ENCODE data around the gene COMMD7. TPM values are rescaled to one million over a fixed set of nuclear protein-coding genes. Genes with fewer than 3 reads are reported as not detected.

The COMMD7 gene
- total RNA-seq, 1 experiment from 2014 or later, result 52.6 TPM

DNA sequence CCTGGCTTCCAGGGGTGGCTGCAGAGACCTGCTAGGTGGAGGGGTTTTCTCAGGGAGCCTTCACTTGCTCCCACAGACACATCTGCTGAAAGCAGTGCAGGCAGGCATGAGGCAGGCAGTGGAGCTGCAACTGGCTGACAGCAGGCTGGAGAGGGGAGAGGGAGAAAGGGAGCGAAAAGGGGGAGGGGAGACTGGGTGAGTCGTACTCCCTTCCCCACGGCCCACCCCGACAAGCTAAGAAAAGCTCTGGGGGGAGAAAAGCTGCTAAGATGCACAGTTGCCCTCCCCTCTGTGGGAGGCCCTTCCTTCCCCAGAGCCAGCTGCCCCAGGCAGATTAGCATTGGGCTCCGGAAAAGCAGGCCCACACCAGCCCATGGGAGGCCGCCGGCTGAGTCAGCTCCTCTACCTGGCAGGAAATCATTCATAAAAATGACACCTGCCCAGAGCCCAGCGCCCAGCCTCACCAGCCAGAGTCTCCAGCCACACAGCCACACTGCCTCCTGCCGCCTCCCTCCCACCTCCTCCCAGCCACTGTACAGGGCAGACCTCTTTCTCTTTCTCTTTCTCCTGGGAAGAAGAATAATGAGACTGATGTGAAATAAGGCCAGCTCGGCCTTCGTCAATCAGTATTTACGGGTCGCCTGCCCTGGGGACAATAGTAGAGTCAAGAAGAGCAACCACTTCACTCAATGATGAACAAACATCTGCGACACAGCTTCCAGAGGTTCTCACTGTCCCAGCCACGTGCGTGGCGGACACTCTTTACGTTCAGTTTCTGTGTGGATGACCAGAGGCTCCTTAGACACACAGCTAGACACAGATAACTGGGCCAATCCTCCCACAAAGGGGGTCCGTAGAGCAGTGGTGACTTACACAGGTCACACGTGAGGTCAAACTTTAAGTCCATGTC is 61.8 kb downstream of the COMMD7 start:
- DNase-seq, result peak; percentile 86
- H3K4me3 ChIP-seq (ENCODE audit: insufficient read depth, low read depth, low read length), result no peak overlapping the region

DNA sequence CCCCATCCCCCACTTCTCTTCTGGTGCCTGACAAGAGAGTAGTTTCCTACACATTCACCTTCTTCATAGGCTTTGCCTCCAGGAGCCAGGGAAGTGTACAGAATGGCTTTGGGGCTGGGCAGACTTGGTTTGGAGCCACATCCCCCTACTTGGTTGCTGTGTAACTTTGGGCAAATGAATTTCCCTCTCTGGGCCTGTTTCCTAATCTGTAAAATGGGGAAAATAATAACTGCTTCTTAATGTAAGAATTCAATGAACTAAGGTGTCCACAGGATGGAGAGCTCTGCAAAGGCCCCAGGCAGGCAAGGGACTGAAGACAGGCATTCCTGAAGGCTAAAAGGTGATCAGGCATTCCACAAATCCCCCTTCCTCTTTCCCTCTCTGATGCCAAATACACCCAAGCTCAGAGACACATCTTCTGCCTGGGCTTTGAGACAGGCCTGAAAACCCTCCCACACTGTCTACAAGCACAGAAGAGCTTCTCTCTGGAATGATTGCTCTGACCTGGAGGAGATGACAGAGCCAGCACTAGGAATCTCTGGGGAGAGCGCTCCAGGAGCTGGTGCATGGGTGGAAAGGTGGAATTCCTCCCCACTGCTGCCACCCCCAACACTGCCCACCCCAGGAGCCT is 62.6 kb downstream of the COMMD7 start:
- H3K4me3 ChIP-seq (ENCODE audit: insufficient read depth, low read depth, low read length), result no peak overlapping the region

More for the DNA sequence above, 61.8 kb downstream of the COMMD7 start:
- no peaks in the 10 kb centered on the region; the same call in 1 of the 2 replicates for H3K36me3 ChIP-seq (replicated peaks; ENCODE audit: control insufficient read depth, insufficient read depth, low read length)
- no peaks in the 10 kb centered on the region for H3K27me3 ChIP-seq (ENCODE audit: control insufficient read depth, insufficient read depth, low read length)

DNA sequence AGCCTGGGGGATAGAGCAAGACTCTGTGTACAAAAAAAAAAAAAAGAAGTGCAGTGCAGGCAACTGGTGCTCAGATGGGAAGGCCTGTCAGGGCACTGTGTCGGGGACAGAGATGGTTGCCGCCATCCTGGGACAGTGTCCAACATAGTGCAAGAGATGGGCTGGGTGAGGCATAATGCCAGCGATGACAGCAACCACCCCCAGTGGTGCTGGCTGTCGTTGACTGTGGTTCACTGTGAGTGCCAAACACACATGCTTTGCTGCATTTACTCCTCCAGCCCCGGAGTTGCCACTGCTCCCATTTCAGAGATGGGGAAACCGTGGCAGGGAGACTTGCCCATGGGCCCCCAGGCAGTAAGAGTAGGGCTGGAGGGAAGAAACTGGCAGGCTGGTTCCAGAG is 64.3 kb downstream of the COMMD7 start:
- no peak overlapping the region for H3K4me3 ChIP-seq (ENCODE audit: insufficient read depth, low read depth, low read length)
- no peaks in the 10 kb centered on the region; the same call in none of the 2 replicates for H3K36me3 ChIP-seq (replicated peaks; ENCODE audit: control insufficient read depth, insufficient read depth, low read length)
- no peaks in the 10 kb centered on the region for H3K27me3 ChIP-seq (ENCODE audit: control insufficient read depth, insufficient read depth, low read length)
- no peak for DNase-seq

More for the DNA sequence above, 62.6 kb downstream of the COMMD7 start:
- no peak for DNase-seq
- no peaks in the 10 kb centered on the region; the same call in none of the 2 replicates for H3K36me3 ChIP-seq (replicated peaks; ENCODE audit: control insufficient read depth, insufficient read depth, low read length)
- no peaks in the 10 kb centered on the region for H3K27me3 ChIP-seq (ENCODE audit: control insufficient read depth, insufficient read depth, low read length)

DNA sequence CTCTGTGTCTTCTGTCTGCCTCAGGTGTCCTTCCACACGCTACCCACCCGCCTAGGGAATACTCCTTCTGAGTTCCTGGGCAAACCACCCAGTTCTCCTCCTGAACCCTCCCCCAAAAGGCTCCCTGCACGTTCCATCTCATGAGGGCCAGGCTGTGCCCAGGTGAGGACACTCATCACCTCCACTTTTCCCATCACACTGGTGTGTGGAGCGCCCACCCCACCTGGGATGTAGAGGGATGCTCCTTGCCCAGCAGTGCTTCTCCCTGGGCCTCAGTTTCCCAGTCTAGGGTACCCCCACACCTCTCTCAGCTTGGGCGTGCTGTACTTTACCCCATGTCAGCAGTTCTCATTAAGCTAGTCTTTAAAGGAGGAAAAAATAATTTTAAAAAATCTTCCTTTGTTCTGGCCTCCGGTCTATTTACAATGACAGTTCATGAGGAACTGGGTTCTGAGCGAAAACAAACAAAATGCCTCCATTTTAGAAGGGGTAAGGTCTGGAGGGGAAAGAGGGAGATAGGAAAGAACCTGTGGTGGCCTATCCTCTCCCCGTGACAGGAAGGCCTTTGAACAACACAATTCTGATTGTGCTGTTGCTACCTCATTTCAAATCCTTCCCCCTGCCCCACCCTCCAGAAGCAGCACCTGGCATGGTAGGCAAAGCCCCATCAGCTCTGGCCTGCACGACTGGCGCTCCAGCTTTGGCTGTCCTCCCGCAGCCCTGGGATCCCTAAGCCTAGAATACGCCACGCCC is 67.9 kb downstream of the COMMD7 start:
- no peak overlapping the region for H3K4me3 ChIP-seq (ENCODE audit: insufficient read depth, low read depth, low read length)
- H3K27me3 ChIP-seq (ENCODE audit: control insufficient read depth, insufficient read depth, low read length), result no peaks in the 10 kb centered on the region
- no peaks in the 10 kb centered on the region; the same call in none of the 2 replicates for H3K36me3 ChIP-seq (replicated peaks; ENCODE audit: control insufficient read depth, insufficient read depth, low read length)
- DNase-seq, result peak; percentile 53

DNA sequence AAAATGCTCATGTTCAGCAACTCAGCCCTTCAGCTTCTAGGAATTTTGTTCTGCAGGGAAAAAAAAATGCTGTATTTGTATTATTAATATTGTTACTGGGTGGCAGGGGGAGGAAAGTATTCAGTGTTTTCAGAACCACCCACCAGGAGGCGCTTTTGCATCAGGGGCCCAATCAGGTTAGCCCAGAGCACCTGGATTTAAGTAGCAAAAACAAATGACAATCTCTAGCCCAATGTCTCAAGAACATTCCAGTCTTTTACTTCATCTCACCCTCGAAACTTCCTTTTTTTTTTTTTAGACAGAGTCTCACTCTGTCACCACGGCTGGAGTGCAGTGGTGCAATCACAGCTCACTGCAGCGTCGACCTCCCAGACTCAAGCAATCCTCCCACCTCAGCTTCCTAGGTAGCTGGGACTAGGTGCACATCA is 68.9 kb downstream of the COMMD7 start:
- no peaks in the 10 kb centered on the region for H3K27me3 ChIP-seq (ENCODE audit: control insufficient read depth, insufficient read depth, low read length)
- H3K36me3 ChIP-seq (replicated peaks; ENCODE audit: control insufficient read depth, insufficient read depth, low read length), result no peaks in the 10 kb centered on the region; the same call in none of the 2 replicates
- H3K4me3 ChIP-seq (ENCODE audit: insufficient read depth, low read depth, low read length), result no peak overlapping the region
- peak; percentile 89 for DNase-seq

DNA sequence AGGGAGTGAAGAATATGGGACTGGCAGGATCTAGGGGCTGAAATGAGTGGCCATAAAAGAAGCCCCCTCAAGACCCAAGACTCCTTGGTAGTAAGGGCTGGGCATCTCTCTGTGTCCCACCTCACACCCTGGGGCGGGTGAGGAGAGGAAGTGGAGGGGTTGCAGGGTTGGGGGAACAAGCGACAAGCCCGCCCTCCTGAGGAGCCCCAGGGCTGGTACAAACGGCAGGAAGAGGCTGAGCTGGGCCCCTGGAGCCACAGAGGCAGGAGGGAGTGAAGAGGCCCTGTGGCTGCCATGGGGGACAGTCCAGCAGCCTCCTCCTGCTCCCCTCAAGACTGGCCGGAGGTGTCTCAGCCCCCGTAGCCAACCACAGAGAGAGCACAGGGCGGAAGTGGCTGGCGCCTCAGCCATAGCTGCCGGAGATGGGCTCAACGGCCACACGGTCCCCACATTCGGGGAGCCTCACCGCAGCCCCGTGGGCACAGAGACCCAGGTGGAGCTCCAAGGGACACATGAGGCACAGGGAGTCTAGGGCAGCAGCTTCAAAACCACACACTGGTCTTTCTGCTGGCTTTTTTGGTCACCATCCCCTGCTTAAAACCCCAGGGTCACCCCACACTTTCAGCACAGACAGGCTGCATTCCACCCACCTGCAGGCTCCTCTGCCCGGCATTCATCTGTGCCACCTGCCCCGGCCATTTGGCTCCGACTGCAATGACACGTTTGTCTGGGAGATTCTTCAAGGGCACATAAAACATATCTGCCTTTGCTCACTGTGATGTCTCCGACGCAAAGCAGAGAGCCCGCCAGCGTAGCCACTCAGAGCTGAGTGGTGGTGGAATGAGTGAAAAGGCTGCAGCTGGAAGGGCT is 70.0 kb downstream of the COMMD7 start:
- no peaks in the 10 kb centered on the region for H3K27me3 ChIP-seq (ENCODE audit: control insufficient read depth, insufficient read depth, low read length)
- H3K36me3 ChIP-seq (replicated peaks; ENCODE audit: control insufficient read depth, insufficient read depth, low read length), result no peaks in the 10 kb centered on the region; the same call in 1 of the 2 replicates
- no peak overlapping the region for H3K4me3 ChIP-seq (ENCODE audit: insufficient read depth, low read depth, low read length)
- DNase-seq, result peak; percentile 80

DNA sequence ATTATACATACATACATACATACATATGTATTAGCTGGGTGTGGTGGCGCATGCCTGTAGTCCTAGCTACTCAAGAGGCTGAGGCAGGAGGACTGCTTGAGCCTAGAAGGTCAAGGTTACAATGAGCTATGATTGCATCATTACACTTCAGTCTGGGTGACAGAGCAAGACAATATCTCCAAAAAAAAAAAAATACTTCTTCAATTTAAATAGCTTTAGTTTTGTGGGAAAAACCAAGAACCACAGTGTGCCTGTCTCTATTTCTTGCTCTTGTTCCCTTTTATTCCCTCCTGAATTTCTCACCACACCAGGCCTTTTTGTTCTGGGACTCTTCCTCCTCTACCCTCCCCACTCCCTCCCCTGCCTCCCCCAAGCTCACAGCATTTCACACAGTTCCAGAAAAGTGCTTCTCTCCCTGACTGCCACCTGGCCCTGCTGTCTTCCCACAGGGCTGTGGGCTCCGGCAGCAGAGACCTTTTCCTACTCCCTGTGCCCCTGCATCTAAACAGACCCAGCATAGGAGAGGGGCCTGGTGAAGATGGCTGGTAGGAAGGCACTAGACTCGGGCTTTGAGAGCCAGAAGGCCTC is 70.8 kb downstream of the COMMD7 start:
- Histone ChIP-seq H3K27me3 (ENCODE audit: control insufficient read depth, insufficient read depth, low read length) (no peaks in the 10 kb centered on the region), H3K36me3 (replicated peaks; ENCODE audit: control insufficient read depth, insufficient read depth, low read length) (no peaks in the 10 kb centered on the region; the same call in 1 of the 2 replicates), H3K4me3 (ENCODE audit: insufficient read depth, low read depth, low read length) (no peak overlapping the region)
- DNase-seq, result peak; percentile 61

DNA sequence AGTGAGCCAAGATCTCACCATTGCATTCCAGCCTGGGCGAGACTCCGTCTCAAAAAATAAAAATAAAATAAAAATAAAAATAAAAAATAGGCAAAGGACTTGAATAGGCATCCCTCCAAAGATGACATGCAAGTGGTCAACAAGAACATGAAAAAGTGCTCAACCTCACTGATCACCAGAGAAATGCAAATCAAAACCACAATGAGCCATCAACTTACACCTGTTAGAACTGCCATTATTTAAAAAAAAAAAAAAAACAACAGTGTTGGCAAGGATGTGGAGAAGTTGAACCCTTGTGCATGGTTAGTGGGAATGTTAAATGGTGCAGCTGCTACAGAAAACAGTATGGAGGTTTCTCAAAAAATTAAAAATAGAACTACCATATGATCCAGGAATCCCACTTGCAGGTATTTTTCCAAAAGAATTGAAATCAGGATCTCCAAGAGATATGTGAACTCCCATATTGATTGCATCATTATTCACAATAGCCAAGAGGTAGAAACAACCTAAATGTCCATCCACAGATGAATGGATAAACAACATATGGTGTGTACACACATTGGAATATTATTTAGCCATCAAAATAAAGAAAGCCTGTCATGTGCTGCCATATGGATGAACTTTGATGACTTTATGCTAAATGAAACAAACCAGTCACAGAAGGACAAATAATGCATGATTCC is 72.4 kb downstream of the COMMD7 start:
- DNase-seq, result no peak
- H3K27me3 ChIP-seq (ENCODE audit: control insufficient read depth, insufficient read depth, low read length), result no peaks in the 10 kb centered on the region
- no peaks in the 10 kb centered on the region for H3K36me3 ChIP-seq (replicated peaks; ENCODE audit: control insufficient read depth, insufficient read depth, low read length)
- H3K4me3 ChIP-seq (ENCODE audit: insufficient read depth, low read depth, low read length), result no peak overlapping the region

DNA sequence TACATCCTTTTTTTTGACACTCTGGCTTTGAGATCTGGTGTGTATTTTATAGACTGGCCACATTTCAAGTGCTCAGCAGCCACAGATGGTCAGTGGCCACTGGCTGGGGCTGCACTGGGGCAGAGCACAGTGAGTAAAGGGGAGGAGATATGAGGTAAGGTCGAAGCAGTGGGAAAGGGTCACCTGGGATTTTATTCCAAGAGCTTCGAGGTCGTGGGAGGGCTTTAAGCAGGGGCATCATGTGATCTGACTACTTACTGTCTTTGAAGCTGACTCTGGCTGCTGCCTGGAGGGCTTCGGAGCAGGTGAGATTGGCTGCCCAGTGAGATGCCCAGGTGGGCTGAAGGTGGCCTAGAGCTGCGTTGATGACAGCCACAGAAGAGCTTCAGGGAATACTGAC is 76.2 kb downstream of the COMMD7 start:
- peak; percentile 59 for DNase-seq
- no peaks in the 10 kb centered on the region for H3K36me3 ChIP-seq (replicated peaks; ENCODE audit: control insufficient read depth, insufficient read depth, low read length)
- no peaks in the 10 kb centered on the region for H3K27me3 ChIP-seq (ENCODE audit: control insufficient read depth, insufficient read depth, low read length)
- no peak overlapping the region for H3K4me3 ChIP-seq (ENCODE audit: insufficient read depth, low read depth, low read length)

DNA sequence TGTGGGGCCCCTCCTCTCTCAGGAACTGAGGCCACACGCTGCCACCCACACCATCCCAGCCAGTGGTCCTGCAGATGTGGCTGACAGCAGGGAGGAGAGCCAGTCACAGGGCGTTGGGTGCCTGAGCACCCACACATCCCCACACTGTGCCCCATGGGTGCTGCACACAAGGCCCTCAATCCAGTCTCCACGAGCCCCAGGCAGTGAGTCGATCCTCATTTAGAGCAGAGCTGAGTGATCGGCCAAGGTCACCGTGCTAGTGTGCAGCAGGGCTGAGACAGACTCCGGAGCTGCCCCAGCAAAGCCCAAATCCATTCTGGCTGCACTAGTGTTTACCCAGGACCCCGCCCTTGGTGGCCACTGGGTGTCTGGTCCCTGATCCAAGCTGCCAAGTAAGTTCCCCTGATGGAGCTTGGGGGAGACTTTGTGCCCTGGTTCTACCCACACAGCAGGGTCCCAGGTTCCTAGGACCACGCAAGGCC is 78.5 kb downstream of the COMMD7 start:
- no peaks in the 10 kb centered on the region for H3K27me3 ChIP-seq (ENCODE audit: control insufficient read depth, insufficient read depth, low read length)
- no peak overlapping the region for H3K4me3 ChIP-seq (ENCODE audit: insufficient read depth, low read depth, low read length)
- peak; percentile 49 for DNase-seq
- no peaks in the 10 kb centered on the region for H3K36me3 ChIP-seq (replicated peaks; ENCODE audit: control insufficient read depth, insufficient read depth, low read length)

DNA sequence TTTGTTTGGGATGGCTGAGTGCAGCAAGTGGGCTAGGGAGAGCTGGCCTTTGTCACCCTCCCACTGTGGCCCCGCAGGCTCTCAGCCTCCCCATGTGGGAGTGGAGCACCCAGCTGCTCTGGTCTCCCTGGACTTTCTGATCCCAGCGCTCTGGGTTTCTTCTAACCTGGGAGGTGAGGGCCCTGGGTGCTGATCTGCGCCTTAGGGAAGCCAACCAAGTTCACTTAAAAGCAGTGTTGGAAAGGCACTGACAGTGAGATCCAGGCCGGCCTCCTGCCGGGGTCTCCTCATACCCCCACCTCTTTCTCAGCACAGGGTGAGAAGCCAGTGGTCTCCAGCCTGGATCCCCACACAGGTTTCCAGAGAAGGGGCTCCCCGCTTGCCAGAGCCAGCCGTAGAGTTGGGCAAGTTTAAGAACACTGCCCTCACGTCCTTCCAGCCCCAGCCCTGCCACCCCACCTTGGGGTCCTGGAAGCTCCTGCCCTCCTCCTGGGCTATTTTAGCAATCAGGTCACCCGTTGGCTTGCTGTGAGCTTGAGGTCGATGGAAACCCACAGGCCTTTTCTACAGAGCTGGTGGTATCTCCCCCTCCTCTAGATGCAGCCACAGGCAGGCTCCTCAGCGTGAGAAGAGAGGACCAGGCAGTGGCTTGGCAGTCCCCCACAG is 79.1 kb downstream of the COMMD7 start:
- Histone ChIP-seq H3K4me3 (ENCODE audit: insufficient read depth, low read depth, low read length) (no peak overlapping the region), H3K36me3 (replicated peaks; ENCODE audit: control insufficient read depth, insufficient read depth, low read length) (no peaks in the 10 kb centered on the region), H3K27me3 (ENCODE audit: control insufficient read depth, insufficient read depth, low read length) (no peaks in the 10 kb centered on the region)
- DNase-seq, result peak; percentile 45

DNA sequence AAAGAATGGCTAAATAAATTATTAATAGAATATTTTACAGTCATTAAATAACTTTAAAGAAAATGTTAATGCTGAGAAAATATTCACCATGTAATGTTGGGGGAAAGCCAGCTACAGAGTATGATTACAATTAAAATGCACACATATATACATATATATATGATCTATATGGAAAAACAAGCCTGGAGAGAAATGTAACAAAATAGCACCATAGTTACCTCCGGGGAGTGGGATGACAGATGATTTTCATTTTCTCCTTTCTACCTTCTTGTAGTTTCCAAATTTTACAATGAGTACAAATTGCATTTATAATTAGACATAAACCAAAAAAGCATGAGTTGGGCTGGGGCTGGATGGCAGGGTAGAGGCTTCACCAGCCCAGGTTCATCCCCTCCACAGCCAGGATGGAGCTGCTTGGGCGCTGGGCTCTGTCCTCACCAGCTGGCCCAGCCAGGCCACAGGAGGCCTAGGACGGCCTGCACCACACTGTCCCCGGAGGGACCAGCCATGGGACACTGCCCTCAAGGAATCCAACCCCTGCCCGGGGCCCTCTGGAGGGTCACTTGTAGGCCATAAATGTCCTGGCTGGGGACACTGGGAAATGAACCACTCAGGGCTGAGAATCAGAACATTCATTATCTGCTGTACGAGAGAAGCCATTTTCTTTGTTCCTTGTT is 79.8 kb downstream of the COMMD7 start:
- Histone ChIP-seq H3K36me3 (replicated peaks; ENCODE audit: control insufficient read depth, insufficient read depth, low read length) (no peaks in the 10 kb centered on the region), H3K4me3 (ENCODE audit: insufficient read depth, low read depth, low read length) (no peak overlapping the region), H3K27me3 (ENCODE audit: control insufficient read depth, insufficient read depth, low read length) (no peaks in the 10 kb centered on the region)
- DNase-seq, result peak; percentile 37

Measured in H7 (cell line).